WERI-Rb-1 (cell line): Measurements from ENCODE around the gene MAP1B.

ENCODE experiments used
- DNase-seq: peaks from one replicate; pipeline ENCODE4 v3.0.0-alpha.2; 2020
- H3K27ac ChIP-seq: fragments of 250-450 bp; sonication (Bioruptor Pico); 2 replicates; pipeline ENCODE4 v1.5.1; 2020; ENCODE audit warnings: mild to moderate bottlenecking, moderate library complexity
- H3K27me3 ChIP-seq: fragments of 250-450 bp; sonication (Bioruptor Pico); 2 replicates; pipeline ENCODE4 v1.5.1; 2021; ENCODE audit warnings: mild to moderate bottlenecking, low read depth, moderate library complexity; ENCODE audit not compliant: insufficient read depth, severe bottlenecking
- H3K36me3 ChIP-seq: fragments of 250-450 bp; sonication (Bioruptor Pico); 2 replicates; pipeline ENCODE4 v1.5.1; 2020; ENCODE audit warnings: mild to moderate bottlenecking, moderate library complexity
- H3K4me3 ChIP-seq: 2 replicates; pipeline ENCODE4 v1.5.1; 2011; ENCODE audit warnings: low read depth, mild to moderate bottlenecking, control low read depth, low read length
- H3K9me3 ChIP-seq: fragments of 250-450 bp; sonication (Bioruptor Pico); 2 replicates; pipeline ENCODE4 v1.5.1; 2021; ENCODE audit warnings: mild to moderate bottlenecking, moderate library complexity; ENCODE audit not compliant: severe bottlenecking
- TF ChIP-seq, protein P1 (sequence below): IDR thresholded peaks from 2 replicates; pipeline ENCODE4 v1.5.1; 2011; ENCODE audit warnings: low read depth, mild to moderate bottlenecking, control low read depth, inconsistent platforms, low read length

The MAP1B gene

DNA sequence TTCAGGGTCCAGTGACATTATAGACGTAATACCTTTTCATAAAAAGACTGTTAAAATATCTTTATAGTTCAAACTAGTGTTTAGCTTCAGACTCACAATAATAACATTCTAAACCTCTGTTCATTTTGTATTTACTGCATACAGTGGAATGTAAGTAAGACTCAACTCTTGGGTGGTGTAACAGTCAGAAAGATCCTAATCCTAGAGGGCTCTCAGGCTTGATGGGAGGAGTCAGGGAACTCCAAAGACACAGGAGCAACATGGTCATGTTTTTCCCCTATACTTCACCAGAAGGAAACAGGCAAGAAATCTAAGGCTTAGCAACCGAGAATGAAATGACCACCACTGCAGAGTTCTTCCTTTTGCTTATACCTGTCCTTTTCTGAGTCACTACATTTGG, 130.1 kb downstream of the MAP1B start:
- H3K9me3 ChIP-seq: no peaks in the 10 kb centered on the region
- TF ChIP-seq, protein P1, sequence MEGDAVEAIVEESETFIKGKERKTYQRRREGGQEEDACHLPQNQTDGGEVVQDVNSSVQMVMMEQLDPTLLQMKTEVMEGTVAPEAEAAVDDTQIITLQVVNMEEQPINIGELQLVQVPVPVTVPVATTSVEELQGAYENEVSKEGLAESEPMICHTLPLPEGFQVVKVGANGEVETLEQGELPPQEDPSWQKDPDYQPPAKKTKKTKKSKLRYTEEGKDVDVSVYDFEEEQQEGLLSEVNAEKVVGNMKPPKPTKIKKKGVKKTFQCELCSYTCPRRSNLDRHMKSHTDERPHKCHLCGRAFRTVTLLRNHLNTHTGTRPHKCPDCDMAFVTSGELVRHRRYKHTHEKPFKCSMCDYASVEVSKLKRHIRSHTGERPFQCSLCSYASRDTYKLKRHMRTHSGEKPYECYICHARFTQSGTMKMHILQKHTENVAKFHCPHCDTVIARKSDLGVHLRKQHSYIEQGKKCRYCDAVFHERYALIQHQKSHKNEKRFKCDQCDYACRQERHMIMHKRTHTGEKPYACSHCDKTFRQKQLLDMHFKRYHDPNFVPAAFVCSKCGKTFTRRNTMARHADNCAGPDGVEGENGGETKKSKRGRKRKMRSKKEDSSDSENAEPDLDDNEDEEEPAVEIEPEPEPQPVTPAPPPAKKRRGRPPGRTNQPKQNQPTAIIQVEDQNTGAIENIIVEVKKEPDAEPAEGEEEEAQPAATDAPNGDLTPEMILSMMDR: no peak
- DNase-seq: no peak
- no peaks in the 10 kb centered on the region for H3K27me3 ChIP-seq
- no peak overlapping the region for H3K27ac ChIP-seq
- peaks cover 11% of the 10 kb centered on the region for H3K36me3 ChIP-seq
- no peak overlapping the region for H3K4me3 ChIP-seq

- Histone ChIP-seq H3K36me3 (peaks cover 11% of the 10 kb centered on the region), H3K27ac (no peak overlapping the region), H3K27me3 (no peaks in the 10 kb centered on the region), H3K4me3 (no peak overlapping the region), H3K9me3 (no peaks in the 10 kb centered on the region)
- TF ChIP-seq, protein P1: no peak
- DNase-seq: no peak
These were observed 130.6 kb downstream of the MAP1B start for GRCh38 chr5:72237879-72238278.

GRCh38 chr5:72238712-72239445, 131.6 kb downstream of the MAP1B start:
- Histone ChIP-seq H3K4me3 (no peak overlapping the region), H3K27me3 (no peaks in the 10 kb centered on the region), H3K36me3 (peaks cover 11% of the 10 kb centered on the region), H3K9me3 (no peaks in the 10 kb centered on the region), H3K27ac (no peak overlapping the region)
- DNase-seq: no peak
- TF ChIP-seq, protein P1: no peak

GRCh38 chr5:72241346-72242003, 134.2 kb downstream of the MAP1B start:
- TF ChIP-seq, protein P1: no peak
- Histone ChIP-seq H3K4me3 (no peak overlapping the region), H3K9me3 (no peaks in the 10 kb centered on the region), H3K27me3 (no peaks in the 10 kb centered on the region), H3K27ac (no peak overlapping the region), H3K36me3 (peaks cover 6% of the 10 kb centered on the region)
- no peak for DNase-seq

GRCh38 chr5:72242796-72243475, 135.7 kb downstream of the MAP1B start:
- TF ChIP-seq, protein P1: no peak
- H3K27ac ChIP-seq: peak overlapping the region; percentile 76
- no peaks in the 10 kb centered on the region for H3K9me3 ChIP-seq

More at GRCh38 chr5:72242796-72243475, 135.7 kb downstream of the MAP1B start:
- Histone ChIP-seq H3K36me3 (no peaks in the 10 kb centered on the region; the same call in 1 of the 2 replicates), H3K27me3 (no peaks in the 10 kb centered on the region), H3K4me3 (no peak overlapping the region)
- no peak for DNase-seq
